Amygdala (tissue), 56 donors: ENCODE measurements around the gene NRSN2.
"Not testable (repeated sequence)": the region's sequence is repeated elsewhere in the genome, so short reads cannot be mapped to it uniquely, and the experiment has no call there.

Experiments
- DNase-seq, 56 donors: peaks; one replicate each; lab custom pipeline; 2025; lab: John Stamatoyannopoulos, UW

NRSN2 gene

DNA sequence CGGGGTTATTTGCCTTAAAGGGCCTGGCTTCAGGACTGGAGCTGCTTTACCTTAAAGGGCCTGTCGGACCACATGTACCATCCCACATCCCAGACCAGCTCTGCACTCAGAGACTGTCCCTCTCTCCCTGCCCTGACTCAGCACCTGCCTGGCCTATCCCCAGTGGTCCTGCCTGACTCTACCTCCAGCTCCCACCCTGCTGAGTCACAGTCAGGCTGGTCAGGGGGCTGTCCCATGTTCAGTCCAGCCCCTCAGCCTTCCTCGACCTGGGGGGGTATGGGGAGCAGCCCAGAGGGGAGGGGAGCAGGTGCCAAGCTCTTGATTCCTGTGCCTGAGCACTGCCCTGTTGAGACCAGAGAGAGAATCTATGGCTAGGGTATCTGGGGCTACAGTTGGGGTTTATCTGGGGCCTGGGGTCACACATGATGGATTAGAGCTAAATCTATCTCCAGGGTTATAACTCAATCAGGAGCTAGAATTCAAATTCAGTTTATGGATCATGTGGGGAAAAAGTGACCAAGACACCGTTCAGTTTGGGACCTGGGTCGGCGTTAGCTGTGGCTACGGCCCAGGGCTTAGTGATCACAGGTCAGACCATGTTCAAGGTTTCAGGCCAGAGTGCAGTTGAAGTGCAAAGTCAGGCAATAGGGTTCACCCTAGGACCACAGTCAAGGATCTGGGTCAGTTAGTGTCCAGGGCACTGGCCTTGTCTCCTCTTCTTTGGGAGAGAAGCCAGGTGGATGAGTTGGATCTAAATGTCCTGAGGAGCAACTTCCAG is 24.3 kb downstream of the NRSN2 start:
- no peak for DNase-seq

- DNase-seq: peak in 1 of 56 donors; percentile 25
These were observed 25.0 kb downstream of the NRSN2 start for GRCh38 chr20:371755-372542.

DNA sequence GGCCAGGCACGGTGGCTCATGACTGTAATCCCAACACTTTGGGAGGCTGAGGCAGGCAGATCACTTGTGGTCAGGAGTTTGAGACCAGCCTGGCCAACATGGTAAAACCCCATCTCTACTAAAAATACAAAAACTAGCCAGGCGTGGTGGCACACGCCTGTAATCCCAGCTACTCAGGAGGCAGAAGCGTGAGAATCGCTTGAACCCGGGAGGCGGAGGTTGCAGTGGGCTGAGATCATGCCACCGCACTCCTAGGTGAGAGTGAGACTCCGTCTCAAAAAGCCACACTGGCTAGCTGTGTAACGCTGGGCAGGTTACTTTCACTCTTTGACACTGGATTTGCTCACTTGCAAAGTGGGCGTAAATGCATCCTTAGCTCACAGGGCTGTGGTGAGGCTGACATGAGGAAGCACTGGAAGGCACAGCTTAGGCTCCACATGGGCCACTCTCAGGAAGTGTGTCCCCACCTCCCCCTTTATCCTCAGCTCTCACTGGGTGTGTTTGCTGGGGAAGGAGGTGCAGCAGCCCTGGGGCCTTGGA is 25.7 kb downstream of the NRSN2 start:
- not testable (repeated sequence) for DNase-seq

GRCh38 chr20:373171-373890 is 26.4 kb downstream of the NRSN2 start:
- DNase-seq: no peak

DNA sequence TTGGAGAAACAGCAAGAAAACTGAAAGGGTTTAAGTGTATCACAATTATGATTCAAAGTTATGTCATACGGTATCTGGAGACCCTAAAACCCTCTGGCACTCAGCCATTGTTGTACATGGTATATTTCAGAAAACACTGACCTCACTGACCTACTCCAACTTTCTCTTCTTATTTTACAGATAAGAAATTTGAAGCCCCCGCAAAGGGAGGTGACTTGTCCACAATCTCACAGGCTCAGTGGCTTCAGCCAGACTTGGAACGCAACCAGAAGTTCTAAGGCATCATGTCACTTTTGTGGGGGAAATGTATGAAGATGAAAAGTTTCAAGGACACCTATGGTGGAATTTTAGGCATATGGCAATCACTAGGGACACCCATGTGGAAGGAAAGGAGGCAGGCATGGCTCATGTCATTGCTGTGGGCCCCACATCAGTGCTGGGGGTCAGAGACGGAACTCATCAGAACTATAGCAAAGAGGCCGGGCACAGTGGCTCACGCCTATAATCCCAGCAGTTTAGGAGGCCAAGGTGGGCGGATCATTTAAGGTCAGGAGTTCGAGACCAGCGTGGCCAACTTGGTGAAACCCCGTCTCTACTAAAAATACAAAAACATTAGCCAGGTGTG is 28.5 kb downstream of the NRSN2 start:
- no peak for DNase-seq

- DNase-seq: no peak
These were observed 29.2 kb downstream of the NRSN2 start for GRCh38 chr20:376089-376488.

- DNase-seq: no peak
These were observed 29.8 kb downstream of the NRSN2 start for GRCh38 chr20:376750-377149.

GRCh38 chr20:377578-377977 is 30.7 kb downstream of the NRSN2 start:
- DNase-seq: not testable (repeated sequence)

DNA sequence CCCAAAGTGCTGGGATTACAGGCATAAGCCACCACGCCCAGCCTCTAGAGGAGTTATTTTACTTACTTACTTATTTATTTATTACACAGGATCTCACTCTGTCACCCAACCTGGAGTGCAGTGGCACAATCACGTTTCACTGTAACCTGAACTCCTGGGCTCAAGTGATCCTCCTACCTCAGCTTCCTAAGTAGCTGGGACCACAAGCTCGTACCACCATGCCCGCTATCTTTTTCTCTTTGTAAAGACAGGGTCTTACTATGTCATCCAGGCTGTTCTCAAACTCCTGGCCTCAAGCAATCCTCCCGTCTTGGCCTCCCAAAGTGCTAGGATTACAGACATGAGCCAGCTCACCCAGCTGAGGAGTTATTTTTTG is 32.0 kb downstream of the NRSN2 start:
- DNase-seq: no peak

DNA sequence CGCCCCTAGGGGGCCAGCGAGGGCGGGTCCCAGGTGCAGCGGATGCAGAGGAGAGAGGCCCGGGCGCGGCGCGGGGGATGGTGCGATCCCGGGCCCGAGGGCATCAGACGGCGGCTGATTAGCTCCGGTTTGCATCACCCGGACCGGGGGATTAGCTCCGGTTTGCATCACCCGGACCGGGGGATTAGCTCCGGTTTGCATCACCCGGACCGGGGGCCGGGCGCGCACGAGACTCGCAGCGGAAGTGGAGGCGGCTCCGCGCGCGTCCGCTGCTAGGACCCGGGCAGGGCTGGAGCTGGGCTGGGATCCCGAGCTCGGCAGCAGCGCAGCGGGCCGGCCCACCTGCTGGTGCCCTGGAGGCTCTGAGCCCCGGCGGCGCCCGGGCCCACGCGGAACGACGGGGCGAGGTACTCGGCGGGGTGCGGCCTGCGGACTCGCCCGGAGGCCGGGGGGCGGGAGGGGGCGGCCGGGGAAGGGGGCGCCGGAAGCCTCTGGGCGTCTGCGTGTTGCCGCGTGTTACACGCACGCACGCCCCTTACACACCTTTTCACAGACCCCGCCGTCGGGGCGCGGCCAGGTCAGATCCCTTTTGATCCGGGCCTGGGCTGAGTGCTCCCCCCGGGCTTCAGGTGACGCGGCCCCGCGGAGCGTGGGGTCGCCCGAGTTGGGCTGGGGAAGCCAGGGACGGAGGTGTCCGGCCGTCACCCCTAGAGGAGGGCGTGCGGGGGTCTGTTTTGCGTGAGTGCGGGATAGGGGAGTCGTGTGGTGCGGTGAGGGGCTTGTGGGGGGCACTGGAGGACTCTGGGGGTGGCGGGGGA is 34.1 kb downstream of the NRSN2 start:
- peak in 17 of 56 donors; percentile 5 to 43 (median 18) for DNase-seq

GRCh38 chr20:381581-382290 is 34.8 kb downstream of the NRSN2 start:
- peak in 27 of 56 donors; percentile 6 to 60 (median 25) for DNase-seq

- DNase-seq: peak in 1 of 56 donors; percentile 34
These were observed 35.6 kb downstream of the NRSN2 start for GRCh38 chr20:382291-383115.

DNA sequence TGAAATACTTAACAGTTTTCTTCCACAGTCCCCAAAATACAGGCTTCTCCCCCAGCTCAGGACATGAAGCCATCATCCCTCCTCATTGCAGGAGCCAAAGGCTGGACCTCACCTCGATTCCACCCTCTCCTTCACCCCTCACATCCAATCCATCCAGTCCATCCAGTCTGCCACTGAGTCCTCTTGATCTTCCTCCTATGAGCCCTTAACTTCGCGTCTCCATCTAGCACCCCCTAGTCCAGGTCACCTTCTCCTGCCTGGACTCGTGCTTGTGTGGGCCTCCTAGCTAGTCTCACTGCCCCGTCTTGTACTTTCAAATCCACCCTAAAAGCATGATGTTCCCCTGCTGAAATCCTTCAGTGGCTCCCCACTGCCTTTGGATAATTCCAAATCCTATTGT is 37.0 kb downstream of the NRSN2 start:
- DNase-seq: no peak

- DNase-seq: no peak
These were observed 37.8 kb downstream of the NRSN2 start for GRCh38 chr20:384723-385122.

DNA sequence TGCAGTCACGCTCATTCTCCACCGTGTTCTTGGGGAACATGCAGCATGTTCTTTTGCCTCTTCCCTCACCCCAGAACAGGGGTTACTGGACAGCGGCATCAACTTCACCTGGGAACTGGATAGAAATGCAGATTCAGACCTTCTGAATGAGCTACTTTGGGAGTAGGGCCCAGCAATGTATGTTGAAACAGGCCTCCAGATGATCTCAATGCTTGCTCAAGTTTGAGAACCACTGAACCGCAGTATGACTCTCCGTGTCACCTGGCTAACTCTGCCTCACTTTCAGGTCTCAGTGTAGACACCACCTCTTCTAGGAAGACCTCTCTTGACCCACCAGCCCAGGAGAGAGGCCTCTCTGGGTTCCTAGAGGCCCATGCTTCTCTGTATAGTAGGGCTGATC is 38.5 kb downstream of the NRSN2 start:
- no peak for DNase-seq

DNA sequence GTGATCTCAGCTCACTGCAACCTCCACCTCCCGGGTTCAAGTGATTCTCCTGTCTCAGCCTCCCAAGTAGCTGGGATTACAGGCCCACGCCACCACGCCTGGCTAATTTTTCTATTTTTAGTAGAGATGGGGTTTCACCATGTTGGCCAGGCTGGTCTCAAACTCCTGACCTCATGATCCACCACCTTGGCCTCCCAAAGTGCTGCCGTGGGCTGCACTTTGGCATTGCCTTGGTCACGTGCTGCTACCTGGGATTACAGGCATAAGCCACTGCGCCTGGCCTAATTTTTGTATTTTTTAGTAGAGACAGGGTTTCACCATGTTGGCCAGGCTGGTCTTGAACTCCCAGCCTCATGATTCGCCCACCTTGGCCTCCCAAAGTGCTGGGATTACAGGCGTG is 39.7 kb downstream of the NRSN2 start:
- DNase-seq: not testable (repeated sequence)

DNA sequence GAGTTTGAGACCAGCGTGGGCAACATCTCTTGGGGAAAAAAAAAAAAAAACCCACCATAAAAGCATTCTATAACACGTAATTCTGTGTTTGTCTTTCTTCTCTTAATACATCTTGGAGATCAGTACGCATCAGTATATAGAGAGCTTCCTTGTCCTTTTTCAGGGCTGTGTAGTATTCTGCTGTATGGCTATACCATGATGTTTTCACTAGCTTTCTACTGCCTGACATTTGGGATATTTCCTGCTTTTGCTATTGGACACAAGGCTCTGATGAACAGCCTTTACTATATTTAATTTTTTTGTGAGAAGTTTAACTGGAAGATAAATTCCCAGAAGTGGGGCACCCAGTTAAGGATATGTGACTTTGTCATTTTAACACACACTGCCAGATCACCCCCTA is 40.6 kb downstream of the NRSN2 start:
- DNase-seq: no peak
